ENCODE data around the gene DLX5. TPM values are rescaled to one million over a fixed set of nuclear protein-coding genes. Genes with fewer than 3 reads are reported as not detected.

Gene DLX5
- total and polyA plus RNA-seq, 4 experiments from 2014 or later: not detected

DNA sequence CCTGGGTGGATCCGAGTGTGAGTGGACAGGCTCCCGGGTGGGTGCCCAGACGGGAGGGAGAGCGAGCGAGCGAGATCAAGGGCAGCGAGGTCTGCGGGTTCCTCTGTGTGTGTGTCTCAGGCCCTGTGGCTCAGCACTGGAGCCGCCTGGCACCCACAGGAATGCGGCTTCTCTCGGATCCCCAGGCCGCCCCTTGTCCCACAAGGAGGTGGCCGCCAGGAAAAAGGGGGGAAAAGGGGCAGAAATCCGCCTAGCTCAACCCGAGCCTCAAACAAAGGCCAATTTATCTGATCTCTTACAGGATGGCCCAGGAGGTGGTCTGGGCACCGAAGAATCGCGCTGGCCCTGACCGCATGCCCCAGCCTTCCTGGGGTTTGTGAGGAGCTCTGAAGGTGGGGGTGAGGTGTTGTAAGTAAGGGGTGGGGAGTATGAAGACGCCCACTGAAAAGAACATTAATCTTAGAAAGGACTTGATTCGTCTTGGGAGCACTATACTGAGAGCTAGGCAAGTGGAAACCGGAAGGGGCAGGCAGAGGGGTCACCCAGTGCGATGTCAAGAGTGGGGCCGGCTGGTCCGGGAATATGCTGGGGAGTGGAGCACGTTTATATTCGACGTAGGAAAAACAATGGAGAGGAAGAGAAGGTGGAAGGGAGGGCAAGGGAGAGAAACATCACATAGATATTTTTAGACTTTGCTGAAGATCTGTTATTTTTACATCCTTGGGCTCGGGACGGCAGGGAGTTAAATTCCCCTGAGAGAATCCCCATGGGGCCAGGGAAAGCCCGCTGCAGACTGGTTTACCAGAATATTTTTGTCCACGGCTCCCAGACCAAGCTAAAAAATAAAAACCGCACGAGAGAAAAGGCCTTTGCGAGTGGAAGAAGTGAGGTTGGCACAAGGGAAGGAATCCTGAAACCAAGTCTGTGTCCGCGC, 7.2 kb downstream of the DLX5 start:
- no peak overlapping the region for H3K4me3 ChIP-seq (ENCODE audit: low read length in 2 of 2)
- Mint-ChIP-seq H3K4me3 (no peak overlapping the region), H3K27me3 (peaks cover 79 to 81% of the 10 kb centered on the region in 2 donors), H3K4me1 (peaks cover 11 to 31% (median 21%) of the 10 kb centered on the region in 4 donors), H3K27ac (no peak overlapping the region), H3K9me3 (peaks cover 0 to 19% (median 10%) of the 10 kb centered on the region in 8 donors), H3K36me3 (no peaks in the 10 kb centered on the region)
- ChIA-PET CTCF (ENCODE audit: partially characterized antibody) (interaction anchor here (1.1 kb wide), 1 partner anchor 10 kb away, joined by 3 read pairs; no protein-coding TSS in a partner anchor), POLR2A (ENCODE audit: partially characterized antibody) (no interaction called here)
- no peak overlapping the region for H3K27ac ChIP-seq (ENCODE audit: low read depth, low read length)
- H3K27me3 ChIP-seq (ENCODE audit: insufficient read depth, low read length): peaks cover 53% of the 10 kb centered on the region
- intact Hi-C loops (cut with micrococcal nuclease): no loop called here
- H3K9me3 ChIP-seq (ENCODE audit: control insufficient read depth in 1 of 2, low read length in 2 of 2): no peaks in the 10 kb centered on the region
- DNase-seq: no peak
- no peaks in the 10 kb centered on the region for H3K36me3 ChIP-seq (ENCODE audit: insufficient read depth, low read length)
- H3K4me1 ChIP-seq (ENCODE audit: insufficient read depth, low read length): no peaks in the 10 kb centered on the region

DNA sequence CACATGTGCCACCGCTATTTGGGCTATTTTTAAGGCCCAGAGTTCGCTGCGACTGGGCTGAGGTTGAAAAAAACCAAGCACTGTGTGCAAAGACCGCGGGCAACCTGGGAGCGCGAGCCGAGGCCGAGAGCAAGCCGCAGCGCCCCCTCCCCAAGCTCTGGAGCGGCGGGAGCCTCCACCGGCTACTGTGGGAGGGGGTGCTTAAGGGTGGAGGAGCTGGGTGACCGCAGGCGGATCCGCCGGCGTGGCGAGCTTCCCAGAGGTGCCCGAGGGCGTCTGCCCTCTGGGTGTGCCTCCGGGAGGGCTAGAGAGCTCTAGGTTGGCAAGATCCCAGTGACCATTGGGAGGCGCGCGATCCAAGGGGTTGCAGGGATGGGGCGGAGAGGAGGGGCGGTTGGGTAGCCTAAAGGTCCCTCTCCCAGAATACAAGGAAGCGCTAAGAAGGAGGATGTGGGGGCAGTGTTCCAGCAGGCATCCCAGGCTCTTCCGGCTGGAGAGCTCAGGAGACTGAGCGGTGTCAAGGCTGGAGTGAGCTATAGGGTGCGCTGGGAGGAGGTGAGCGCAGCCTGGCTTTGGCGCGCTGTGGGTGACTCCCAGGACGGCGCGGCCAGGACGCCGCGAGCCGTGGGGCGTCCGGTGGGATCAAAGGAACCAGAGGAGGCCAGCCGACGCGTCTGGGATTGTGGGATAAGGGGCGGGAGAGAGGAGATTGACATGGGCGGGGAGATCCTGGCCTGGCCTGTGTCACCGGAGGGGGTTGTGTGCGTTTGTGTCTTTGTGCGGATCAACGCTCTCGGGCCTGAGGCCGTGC, 8.0 kb downstream of the DLX5 start:
- Histone ChIP-seq H3K36me3 (ENCODE audit: insufficient read depth, low read length) (no peaks in the 10 kb centered on the region), H3K27ac (ENCODE audit: low read depth, low read length) (no peak overlapping the region), H3K27me3 (ENCODE audit: insufficient read depth, low read length) (peaks cover 52% of the 10 kb centered on the region), H3K9me3 (ENCODE audit: control insufficient read depth in 1 of 2, low read length in 2 of 2) (no peaks in the 10 kb centered on the region), H3K4me3 (ENCODE audit: low read length in 2 of 2) (no peak overlapping the region), H3K4me1 (ENCODE audit: insufficient read depth, low read length) (no peaks in the 10 kb centered on the region)
- Mint-ChIP-seq H3K4me3 (peak overlapping the region in 2 of 8 donors; percentile 4 to 29), H3K27me3 (peaks cover 79 to 80% of the 10 kb centered on the region in 2 donors), H3K4me1 (peaks cover 5 to 23% (median 14%) of the 10 kb centered on the region in 4 donors), H3K36me3 (peaks cover 0 to 3% of the 10 kb centered on the region in 2 donors), H3K27ac (no peak overlapping the region), H3K9me3 (peaks cover 0 to 20% (median 13%) of the 10 kb centered on the region in 8 donors)
- ChIA-PET CTCF (ENCODE audit: partially characterized antibody) (interaction anchor here (1.1 kb wide), 1 partner anchor 11 kb away, joined by 3 read pairs; no protein-coding TSS in a partner anchor), POLR2A (ENCODE audit: partially characterized antibody) (no interaction called here)
- intact Hi-C loops (cut with micrococcal nuclease): no loop called here
- no peak for DNase-seq

DNA sequence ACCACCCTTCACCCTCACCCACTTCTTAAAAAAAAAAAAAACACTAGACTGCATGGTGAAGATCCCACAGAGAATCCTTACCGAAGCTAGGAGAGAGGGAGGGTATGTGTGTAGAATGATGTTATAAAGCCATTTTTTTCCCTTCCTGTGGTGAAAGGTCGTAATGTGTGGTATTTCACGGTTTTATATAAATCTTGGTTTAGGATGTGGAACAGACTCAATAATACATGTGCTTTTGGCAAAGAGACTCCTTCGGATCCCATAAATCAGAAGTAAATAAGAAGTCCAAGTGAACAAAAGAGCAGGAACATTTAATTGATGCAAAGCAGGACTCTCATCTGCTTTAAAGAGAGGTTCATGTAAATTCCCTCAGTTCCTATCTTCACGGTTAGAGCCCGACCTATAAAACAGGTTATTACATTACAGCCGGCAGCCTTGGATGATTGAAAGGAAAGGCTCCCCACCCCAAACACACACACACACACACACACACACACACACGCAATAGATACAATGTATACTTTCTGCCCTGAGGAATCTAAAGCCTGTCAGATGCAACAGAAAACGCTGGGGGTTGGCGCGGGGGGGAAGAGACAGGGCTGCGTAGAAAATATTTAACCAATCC, 8.8 kb downstream of the DLX5 start:
- Mint-ChIP-seq H3K36me3 (peaks cover 0 to 8% of the 10 kb centered on the region in 2 donors), H3K27ac (no peak overlapping the region), H3K4me3 (peak overlapping the region in 1 of 8 donors; percentile 26), H3K4me1 (peaks cover 5 to 19% (median 13%) of the 10 kb centered on the region in 4 donors), H3K27me3 (peaks cover 83 to 85% of the 10 kb centered on the region in 2 donors), H3K9me3 (peaks cover 0 to 27% (median 14%) of the 10 kb centered on the region in 8 donors)
- Histone ChIP-seq H3K9me3 (ENCODE audit: control insufficient read depth in 1 of 2, low read length in 2 of 2) (no peaks in the 10 kb centered on the region), H3K36me3 (ENCODE audit: insufficient read depth, low read length) (no peaks in the 10 kb centered on the region), H3K27ac (ENCODE audit: low read depth, low read length) (no peak overlapping the region), H3K4me3 (ENCODE audit: low read length in 2 of 2) (no peak overlapping the region), H3K27me3 (ENCODE audit: insufficient read depth, low read length) (peaks cover 57% of the 10 kb centered on the region), H3K4me1 (ENCODE audit: insufficient read depth, low read length) (no peaks in the 10 kb centered on the region)
- intact Hi-C loops (cut with micrococcal nuclease): no loop called here
- POLR2A ChIA-PET (ENCODE audit: partially characterized antibody): no interaction called here
- DNase-seq: no peak
- CTCF ChIA-PET (ENCODE audit: partially characterized antibody): interaction anchor here (1.6 kb wide), 1 partner anchor 12 kb away, joined by 8 read pairs; no protein-coding TSS in a partner anchor

DNA sequence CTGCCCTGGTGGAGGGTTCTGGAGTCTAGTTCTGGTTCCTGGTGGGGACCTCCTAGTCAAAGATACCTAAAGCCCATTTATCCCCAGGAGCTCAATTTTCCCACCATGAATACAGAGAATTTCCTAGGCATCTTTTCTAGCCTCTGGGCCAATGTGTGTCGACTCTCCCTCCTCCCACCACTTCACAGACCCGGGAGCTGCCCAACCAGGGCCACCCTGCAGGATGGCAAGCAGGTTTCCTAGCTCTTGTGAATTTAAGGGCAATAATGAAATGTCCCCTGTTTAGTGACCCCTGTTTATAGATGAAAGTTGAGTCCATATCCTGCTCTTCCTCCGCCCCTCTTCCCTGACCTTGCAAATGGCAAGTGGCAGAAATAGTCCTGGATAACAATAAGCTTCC, 9.4 kb downstream of the DLX5 start:
- Histone ChIP-seq H3K4me1 (ENCODE audit: insufficient read depth, low read length) (no peaks in the 10 kb centered on the region), H3K27ac (ENCODE audit: low read depth, low read length) (no peak overlapping the region), H3K27me3 (ENCODE audit: insufficient read depth, low read length) (peaks cover 61% of the 10 kb centered on the region), H3K4me3 (ENCODE audit: low read length in 2 of 2) (no peak overlapping the region), H3K36me3 (ENCODE audit: insufficient read depth, low read length) (no peaks in the 10 kb centered on the region), H3K9me3 (ENCODE audit: control insufficient read depth in 1 of 2, low read length in 2 of 2) (no peaks in the 10 kb centered on the region)
- Mint-ChIP-seq H3K4me3 (no peak overlapping the region), H3K27me3 (peaks cover 82% of the 10 kb centered on the region in 2 donors), H3K9me3 (peaks cover 0 to 26% (median 13%) of the 10 kb centered on the region in 8 donors), H3K4me1 (peaks cover 5 to 15% (median 10%) of the 10 kb centered on the region in 4 donors), H3K27ac (no peak overlapping the region), H3K36me3 (peaks cover 0 to 9% of the 10 kb centered on the region in 2 donors)
- no peak for DNase-seq
- ChIA-PET CTCF (ENCODE audit: partially characterized antibody) (interaction anchor here (1.6 kb wide), 1 partner anchor 12 kb away, joined by 8 read pairs; no protein-coding TSS in a partner anchor), POLR2A (ENCODE audit: partially characterized antibody) (no interaction called here)
- intact Hi-C loops (cut with micrococcal nuclease): no loop called here

DNA sequence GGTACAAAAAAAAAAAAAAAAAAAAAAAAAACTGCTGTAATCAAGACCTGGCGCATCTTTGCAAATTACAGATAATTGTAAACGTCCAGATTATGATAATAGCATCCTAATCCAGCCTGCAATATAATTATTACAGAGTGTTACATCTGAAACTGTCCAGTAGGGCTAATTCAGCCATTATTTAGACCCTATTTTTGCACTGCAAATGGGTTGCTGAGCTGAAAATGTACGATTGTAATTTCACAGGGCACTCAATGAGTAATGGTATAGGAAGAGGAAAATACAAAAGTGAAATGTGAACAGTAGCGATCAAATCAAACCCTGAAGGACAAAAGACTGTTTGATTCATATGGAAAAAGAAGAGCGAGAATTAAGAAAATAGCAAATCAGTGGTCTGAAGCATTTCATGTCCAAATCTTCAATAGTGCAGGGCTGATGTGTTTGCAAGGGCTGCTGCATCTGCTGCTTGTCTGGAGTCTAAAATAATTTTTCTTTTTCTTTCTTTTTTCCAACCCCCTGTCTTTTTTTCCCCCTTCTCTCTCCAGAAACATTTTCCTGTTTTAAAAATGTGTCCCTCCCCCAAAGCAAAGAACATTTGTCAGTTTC, 10.4 kb downstream of the DLX5 start:
- peaks cover 4 to 13% (median 7%) of the 10 kb centered on the region in 4 donors for H3K4me1 Mint-ChIP-seq
- H3K9me3 Mint-ChIP-seq: peaks cover 0 to 26% (median 15%) of the 10 kb centered on the region in 8 donors
- Histone ChIP-seq H3K9me3 (ENCODE audit: control insufficient read depth in 1 of 2, low read length in 2 of 2) (no peaks in the 10 kb centered on the region), H3K27me3 (ENCODE audit: insufficient read depth, low read length) (peaks cover 66% of the 10 kb centered on the region), H3K4me3 (ENCODE audit: low read length in 2 of 2) (no peak overlapping the region), H3K36me3 (ENCODE audit: insufficient read depth, low read length) (no peaks in the 10 kb centered on the region), H3K27ac (ENCODE audit: low read depth, low read length) (no peak overlapping the region), H3K4me1 (ENCODE audit: insufficient read depth, low read length) (no peaks in the 10 kb centered on the region)
- H3K27ac Mint-ChIP-seq: no peak overlapping the region
- no peak overlapping the region for H3K4me3 Mint-ChIP-seq
- intact Hi-C loops (cut with micrococcal nuclease): no loop called here
- POLR2A ChIA-PET (ENCODE audit: partially characterized antibody): no interaction called here
- H3K27me3 Mint-ChIP-seq: peaks cover 82% of the 10 kb centered on the region in 2 donors
- H3K36me3 Mint-ChIP-seq: peaks cover 0 to 9% of the 10 kb centered on the region in 2 donors
- no peak for DNase-seq
- CTCF ChIA-PET (ENCODE audit: partially characterized antibody): interaction anchor here (1.6 kb wide), 1 partner anchor 13 kb away, joined by 8 read pairs; no protein-coding TSS in a partner anchor

DNA sequence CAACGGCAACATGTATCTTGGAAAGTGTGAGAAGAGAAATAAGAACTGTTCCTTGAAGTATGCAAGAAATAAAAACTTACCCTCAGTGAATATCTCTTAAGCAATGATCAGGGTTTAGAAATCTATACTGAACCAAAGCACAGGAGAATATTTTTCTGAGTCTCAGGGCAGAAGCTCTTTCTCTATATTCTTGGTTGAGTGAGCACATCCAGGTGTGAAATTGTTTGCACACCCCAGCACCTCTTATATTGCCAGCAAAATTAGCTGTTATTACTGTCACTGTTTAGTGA, 10.8 kb downstream of the DLX5 start:
- H3K27me3 Mint-ChIP-seq: peaks cover 80% of the 10 kb centered on the region in 2 donors
- peaks cover 0 to 9% of the 10 kb centered on the region in 2 donors for H3K36me3 Mint-ChIP-seq
- Histone ChIP-seq H3K4me1 (ENCODE audit: insufficient read depth, low read length) (no peaks in the 10 kb centered on the region), H3K4me3 (ENCODE audit: low read length in 2 of 2) (no peak overlapping the region), H3K27ac (ENCODE audit: low read depth, low read length) (no peak overlapping the region), H3K27me3 (ENCODE audit: insufficient read depth, low read length) (peaks cover 70% of the 10 kb centered on the region), H3K36me3 (ENCODE audit: insufficient read depth, low read length) (no peaks in the 10 kb centered on the region), H3K9me3 (ENCODE audit: control insufficient read depth in 1 of 2, low read length in 2 of 2) (no peaks in the 10 kb centered on the region)
- peaks cover 0 to 26% (median 15%) of the 10 kb centered on the region in 8 donors for H3K9me3 Mint-ChIP-seq
- POLR2A ChIA-PET (ENCODE audit: partially characterized antibody): no interaction called here
- CTCF ChIA-PET (ENCODE audit: partially characterized antibody): interaction anchor here (0.6 kb wide), 1 partner anchor 14 kb away, joined by 3 read pairs; no protein-coding TSS in a partner anchor
- H3K4me3 Mint-ChIP-seq: no peak overlapping the region
- DNase-seq: no peak
- H3K27ac Mint-ChIP-seq: no peak overlapping the region
- intact Hi-C loops (cut with micrococcal nuclease): no loop called here
- peaks cover 4 to 13% (median 5%) of the 10 kb centered on the region in 4 donors for H3K4me1 Mint-ChIP-seq
